Measurements from ENCODE around the gene BCL6B.

The BCL6B gene

DNA sequence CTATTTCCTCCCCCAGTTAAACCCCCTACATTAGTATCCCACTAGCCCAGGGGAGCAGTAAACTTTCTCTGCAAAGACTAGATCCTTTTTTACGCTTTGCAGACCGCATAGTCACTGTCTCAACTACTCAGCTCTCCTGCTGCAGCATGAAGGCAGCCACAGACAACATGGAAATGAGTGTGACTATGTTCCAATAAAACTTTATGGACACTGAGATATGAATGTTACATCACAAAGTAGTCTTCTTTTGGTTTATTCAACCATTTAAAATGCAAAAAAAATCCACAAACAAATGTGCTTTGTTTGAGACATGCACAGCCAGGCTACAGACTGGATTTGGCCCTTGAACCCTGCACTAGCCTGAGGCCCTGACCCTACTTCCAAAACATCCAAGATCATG lies 12.3 kb upstream of the BCL6B start:
- DNase-seq, result no peak

DNA sequence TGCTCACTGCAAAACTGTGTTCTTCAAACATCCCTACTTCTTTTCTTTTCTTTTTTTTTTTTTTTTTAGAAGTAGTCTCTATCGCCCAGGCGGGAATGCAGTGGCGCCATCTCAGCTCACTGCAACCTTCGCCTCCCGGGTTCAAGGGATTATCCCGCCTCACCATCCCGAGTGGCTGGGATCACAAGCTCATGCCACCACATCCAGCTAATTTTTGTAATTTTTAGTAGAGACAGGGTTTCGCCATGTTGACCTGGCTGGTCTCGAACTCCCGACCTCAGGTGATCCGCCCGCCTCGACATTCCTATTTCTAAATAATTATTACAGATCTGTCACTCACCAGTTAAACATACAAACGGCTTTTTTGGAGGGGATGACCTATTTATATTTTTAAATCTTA lies 11.4 kb upstream of the BCL6B start:
- DNase-seq, result no peak

DNA sequence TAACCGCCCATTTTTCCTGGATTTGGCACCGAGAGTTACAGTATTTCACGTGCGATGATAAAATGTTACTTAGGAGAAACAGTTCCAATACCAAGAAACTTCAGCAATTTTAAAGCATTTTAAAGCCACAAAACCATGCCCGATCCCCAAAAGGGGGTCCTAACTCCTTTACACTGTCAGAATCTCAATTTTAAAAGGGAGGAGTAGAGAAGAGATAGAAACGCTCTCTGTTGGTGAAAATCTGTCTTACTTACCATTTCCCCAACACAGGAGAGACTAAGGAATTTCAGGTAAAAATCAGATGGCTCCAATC lies 11.0 kb upstream of the BCL6B start:
- DNase-seq, result no peak

DNA sequence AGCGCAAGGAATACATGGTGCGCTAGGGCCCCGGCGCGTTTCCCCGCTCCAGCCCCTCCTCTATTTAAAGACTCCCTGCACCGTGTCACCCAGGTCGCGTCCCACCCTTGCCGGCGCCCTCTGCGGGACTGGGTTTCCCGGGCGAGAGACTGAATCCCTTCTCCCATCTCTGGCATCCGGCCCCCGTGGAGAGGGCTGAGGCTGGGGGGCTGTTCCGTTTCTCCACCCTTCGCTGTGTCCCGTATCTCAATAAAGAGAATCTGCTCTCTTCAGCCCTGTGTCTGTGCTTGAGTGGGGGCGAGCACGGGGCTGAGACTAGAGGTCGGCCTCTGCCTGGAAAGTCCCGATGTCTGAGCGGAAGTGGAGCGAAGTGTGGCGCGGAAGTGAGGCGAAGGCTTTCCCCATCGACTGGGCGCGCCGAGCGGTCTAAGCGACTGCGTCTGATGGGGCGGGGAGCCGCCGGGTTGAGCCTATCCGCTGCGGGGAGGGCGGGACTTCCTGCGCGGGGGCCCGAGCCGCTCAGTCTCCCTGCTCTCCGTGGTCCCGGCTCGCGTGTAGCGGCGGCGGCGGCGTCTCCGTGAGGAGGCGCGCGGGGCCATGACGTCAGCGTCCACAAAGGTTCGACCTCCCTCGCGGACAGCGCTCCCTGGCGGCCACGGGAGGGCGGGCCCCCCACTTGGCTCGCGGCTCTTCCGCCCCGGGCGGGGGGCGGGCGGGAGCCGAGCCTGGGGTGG lies 8.4 kb upstream of the BCL6B start:
- DNase-seq, result peak; percentile 99

DNA sequence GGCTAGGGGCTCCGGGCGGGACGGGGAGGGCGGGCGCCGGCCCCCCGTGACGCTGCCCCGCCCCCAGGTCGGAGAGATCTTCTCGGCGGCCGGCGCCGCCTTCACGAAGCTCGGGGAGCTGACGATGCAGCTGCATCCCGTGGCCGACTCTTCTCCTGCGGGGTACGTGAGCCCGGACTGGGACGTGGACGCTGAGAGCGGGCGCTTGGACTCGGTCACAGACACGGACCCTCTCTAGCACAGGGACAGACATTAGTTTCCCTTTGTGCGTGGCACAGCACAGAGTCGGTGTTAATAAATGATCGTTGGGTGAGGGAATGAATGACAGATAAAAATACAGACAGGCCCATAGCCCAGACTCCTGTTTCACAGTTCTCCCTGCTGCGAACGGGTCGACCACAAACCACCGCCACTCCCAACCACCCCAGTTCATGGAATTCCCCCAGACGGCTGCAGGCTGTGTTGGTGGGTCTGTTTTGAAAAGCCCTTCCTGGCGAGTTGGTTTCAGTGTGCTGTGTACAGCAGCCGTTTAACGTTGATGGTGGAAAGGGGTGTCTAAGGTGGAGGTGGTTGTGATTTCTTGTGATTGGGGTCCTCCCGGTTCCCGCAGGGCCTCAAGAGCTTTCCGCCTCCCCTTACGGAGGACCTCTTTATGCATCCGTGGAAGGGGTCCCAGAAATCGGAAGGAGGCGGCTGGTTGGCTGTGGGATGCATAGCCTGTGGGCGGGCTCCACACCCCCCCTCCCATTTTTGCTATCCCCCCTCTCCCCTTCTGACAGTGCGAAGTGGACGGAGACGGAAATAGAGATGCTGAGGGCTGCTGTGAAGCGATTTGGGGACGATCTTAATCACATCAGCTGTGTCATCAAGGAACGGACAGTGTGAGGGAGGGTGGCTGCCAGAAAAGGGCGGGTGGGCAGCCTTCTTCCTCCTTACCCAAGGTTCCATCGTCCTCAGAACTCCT lies 7.6 kb upstream of the BCL6B start:
- peak; percentile 93 for DNase-seq

DNA sequence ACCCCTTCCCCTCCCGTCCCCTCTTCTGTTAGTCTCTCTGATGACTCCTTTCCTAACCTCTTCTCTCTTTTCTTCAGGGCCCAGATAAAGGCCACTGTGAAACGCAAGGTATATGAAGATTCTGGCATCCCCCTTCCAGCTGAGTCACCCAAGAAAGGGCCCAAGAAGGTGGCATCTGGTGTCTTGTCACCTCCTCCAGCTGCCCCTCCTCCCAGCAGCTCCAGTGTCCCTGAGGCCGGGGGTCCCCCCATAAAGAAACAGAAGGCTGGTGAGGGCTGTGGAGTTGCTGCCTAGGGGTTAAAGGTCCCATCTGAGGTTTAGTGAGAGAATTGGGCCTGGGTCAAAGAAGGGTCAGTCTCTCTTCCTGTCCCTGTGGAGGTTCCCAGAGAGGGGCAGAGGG lies 6.4 kb upstream of the BCL6B start:
- DNase-seq, result no peak

DNA sequence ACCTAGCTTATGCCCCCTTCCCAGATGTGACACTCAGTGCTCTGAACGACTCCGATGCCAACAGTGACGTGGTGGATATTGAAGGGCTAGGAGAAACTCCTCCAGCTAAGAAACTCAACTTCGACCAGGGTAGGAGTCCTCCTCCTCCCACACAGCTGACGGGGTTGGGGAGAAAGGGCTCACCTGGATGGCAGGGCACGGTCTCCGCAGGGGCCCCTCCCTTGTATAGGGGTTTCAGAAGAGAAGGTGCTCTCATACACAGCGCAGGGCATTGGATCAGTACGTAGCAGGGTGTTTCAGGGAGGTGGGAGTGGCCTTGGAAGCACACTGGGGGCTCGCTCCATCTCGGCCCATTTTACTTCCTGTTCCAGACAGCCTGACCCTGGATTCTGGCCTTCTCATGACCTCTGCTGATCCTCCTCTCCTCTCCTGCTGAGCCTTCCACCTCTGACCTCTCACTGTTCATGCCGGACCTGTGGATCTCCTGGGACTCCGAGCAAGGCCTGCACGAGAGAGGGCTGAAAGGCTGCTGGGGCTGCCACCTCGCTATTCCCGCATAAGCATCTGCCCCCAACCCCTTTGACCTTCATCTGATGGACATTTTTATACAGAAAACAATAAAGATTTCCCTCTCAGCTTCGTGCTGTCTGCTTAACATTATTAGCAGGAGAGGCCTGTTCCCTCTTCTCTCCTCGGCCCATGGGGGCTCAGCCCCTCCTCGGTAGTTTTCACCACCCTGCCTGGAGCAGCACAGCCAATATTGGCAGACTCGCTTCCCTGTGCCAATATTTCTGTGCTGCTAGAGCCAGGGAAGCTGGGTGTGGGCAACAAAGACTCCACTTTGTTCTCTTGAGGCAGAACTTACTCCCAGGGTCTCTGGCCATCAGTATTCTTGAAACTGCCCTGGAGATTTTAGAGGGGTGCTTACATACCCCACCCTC lies 5.7 kb upstream of the BCL6B start:
- DNase-seq, result no peak

DNA sequence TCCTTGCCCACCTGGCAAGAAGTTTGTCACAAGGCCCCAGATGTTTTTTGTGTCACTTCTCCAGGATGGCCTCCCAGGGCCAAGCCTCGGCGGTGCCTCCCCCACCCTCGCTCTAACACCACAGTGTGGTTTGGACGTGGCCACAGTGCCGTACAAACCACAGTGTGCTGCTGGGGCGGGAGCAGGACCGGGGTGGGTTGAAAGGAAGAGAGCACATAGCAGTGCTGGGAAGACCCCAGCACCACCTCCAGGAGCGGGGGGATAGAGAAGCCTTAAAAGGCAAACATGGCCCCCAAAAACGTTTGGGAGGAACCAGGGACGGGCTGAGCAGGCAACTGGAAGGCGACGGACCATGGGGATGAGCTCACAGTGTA lies 5.0 kb upstream of the BCL6B start:
- DNase-seq, result no peak

DNA sequence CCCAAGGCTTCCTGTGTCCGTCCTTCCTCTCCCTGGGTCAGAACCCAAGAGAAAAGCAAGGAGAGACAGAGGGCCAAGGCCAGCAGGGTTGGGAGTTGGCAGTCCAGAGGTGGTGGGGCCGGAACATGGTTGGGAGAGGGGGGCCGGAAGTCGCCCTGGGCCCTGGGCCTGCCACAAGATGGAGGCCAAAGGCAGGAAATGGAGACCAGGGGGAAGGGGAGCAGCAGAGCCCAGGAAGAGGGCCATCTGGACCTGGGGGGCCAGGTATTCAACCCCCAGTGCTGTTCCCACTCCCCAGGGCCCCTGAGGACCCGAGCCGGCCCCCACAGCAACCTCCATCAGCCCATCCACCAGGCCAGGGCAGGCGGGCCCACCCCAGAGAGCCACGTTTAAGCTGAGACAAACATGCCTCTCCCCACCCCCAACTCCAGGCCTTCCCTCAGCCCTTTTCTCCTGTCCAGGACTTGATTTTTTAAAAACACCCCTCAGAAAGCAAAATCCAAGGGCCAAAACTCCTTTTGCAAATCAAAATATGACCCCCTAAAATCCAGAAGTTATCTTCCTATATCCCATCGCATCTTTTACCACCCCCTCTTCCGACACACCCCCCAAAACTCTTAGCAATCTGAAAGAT lies 4.4 kb upstream of the BCL6B start:
- DNase-seq, result no peak

DNA sequence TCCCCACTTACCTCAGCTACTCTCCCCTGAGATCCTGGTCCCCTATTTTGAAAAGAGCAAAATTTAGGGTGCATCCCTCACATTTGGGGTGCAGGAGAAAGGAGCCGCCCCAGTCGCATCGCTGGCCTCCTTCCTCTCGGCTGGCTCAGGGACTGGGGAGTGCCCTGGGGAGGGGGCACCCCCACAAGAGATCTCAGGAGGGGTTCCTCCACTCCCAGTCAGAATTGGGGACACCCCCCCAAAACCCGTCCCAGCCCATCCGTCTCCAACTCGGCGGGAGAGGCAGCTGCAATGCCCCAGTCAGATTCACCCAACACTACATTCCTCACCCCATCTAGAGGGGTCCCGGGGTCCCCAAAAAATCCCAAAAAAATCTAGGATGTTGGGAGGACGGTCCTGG lies 3.5 kb upstream of the BCL6B start:
- no peak for DNase-seq

DNA sequence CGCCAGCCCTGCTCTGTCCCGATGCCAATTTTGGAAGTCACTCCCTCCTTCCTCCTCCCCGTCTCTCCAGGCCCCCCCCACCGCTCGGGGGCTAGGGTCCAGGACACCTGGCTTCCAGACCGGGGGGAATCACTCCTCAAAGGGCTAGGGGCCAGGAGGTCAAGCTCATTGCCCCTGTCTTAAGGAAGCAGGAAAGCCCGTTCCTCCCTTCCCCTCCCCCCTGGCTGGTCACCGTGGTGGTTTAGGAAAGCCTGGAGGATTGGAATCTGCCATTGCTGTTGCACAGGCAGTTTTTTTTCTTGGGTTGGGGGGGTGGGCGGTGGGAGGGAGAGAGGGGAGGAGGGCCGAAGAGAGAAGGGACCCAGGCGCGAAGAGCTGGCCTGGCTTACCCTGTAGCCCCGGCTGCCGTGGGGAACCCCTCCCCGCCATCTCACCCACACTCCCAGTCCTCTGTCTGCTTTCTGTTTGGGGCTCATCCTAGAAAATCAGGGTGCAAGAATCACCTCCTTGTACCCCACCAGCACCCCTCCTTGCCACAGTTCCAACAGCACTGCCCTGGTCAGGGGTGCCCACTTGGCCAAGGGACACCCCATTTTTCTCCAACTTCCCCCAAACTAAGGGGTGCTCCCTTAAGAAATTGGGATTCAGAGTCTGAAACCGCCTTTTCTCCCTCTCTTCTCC lies 2.9 kb upstream of the BCL6B start:
- no peak for DNase-seq

DNA sequence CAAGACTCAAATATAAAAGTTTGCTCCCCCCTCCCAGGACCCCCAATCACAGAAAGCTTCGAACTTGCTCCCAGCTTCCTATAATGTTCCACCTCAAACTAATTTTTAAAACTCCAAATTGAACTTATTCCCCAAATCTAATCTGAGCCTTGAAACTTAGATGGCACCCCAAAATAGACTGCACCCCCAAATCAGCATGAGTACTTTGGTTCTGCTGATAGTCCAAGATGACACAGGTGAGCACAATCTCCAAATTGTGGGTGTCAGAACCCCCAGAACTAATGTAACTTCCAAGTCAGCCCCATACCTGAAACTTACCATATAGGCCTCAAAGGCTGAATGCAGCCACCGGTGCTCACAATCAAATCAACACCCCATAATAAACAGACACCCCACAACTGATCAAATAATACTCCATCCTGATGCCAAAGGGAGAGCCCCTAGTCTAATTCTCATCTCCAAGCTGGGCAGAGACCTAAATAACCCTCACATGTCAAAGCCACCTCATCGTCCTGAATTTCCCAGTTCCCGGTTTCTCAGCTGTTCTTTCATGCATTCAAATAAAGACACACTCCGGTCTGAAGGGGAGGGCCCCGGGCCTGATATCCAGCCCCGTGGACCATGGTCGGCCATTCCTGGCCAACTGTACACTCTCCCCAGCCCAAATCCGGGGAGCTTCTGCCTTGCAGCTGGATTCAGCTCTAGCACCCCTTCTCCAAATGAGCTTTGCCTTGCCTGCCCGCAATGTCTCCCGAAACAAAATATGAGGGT lies 1.8 kb upstream of the BCL6B start:
- no peak for DNase-seq

DNA sequence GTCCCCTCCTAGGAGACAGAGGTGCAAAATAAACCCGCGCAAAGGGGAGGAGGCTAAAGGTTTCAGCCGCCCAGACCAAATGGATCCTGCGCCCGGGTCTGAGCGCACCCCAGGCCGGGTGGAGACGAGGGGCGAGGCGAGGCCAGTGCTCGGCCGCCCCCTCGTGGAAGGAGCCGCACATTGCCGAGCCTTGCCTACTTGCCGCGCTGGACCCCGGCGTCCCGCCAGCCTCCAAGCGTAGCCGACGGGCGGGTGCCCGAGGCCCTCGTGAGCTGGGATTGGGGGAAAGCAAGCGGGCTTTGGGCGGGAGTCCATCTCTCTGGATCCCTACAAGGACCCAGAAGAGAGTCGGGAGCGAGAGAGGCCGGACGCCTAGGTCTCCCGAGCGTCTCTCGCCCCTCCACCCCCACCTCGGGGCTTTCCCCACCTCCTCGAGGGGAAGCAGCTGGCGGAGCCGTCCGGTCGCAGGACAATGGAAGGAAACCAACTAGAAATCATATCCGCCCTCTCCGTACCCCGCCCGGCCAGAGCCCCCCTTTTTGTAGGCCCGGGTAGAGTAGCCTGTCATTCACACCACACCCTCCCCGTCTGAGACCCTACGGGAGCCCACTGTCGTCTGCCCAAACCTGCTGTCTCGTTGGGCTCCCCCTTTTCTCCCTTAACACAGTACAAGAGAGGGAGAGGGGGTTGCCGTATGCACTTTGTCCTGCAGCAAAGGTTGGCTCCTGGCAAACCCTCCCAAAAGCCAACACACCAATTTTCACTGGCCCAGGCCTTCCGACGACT lies 664 bp upstream of the BCL6B start:
- peak; percentile 69 for DNase-seq

DNA sequence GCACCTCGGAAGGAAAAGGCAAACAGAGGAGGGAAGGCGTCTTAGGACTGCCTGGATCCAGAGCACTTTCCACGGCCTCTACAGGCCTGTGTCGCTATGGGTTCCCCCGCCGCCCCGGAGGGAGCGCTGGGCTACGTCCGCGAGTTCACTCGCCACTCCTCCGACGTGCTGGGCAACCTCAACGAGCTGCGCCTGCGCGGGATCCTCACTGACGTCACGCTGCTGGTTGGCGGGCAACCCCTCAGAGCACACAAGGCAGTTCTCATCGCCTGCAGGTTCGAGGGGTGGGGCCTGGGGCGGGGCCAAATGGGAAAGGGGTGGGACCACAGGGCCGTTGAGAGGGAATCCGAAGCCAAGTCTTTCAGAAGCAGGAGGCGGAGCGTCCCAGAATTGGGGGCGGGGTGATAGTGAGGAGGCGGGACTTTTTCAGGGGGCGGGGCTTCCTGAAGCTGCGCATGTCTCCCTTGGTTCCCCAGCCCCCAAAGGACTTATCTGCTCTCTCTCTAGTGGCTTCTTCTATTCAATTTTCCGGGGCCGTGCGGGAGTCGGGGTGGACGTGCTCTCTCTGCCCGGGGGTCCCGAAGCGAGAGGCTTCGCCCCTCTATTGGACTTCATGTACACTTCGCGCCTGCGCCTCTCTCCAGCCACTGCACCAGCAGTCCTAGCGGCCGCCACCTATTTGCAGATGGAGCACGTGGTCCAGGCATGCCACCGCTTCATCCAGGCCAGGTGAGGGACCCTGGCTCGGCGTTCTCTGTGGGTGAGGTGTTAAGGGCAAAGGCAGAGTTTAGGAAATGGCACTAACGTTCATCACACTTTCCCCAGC lies 939 bp downstream of the BCL6B start:
- DNase-seq, result peak; percentile 95

DNA sequence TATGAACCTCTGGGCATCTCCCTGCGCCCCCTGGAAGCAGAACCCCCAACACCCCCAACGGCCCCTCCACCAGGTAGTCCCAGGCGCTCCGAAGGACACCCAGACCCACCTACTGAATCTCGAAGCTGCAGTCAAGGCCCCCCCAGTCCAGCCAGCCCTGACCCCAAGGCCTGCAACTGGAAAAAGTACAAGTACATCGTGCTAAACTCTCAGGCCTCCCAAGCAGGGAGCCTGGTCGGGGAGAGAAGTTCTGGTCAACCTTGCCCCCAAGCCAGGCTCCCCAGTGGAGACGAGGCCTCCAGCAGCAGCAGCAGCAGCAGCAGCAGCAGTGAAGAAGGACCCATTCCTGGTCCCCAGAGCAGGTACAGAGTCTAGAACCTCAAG lies 1.5 kb downstream of the BCL6B start:
- no peak for DNase-seq

DNA sequence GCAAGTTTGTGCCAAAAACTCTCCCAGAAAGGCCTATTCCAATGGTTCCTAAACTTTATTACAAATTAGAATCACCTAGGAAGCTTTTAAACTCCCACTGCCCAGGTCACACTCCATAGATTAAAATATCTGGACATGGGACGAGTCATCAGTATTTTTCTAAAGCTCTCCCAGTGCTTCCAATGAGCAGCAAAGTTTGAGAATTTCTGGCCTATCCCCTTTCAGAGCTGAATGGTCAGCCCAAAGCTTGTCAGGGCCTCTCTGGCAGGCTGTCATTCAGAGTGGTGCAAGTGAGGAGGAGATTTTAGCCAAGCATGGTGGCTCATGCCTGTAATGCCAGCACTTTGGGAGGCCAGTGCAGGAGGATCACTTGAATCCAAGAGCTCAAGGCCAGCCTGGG lies 2.4 kb downstream of the BCL6B start:
- DNase-seq, result no peak

DNA sequence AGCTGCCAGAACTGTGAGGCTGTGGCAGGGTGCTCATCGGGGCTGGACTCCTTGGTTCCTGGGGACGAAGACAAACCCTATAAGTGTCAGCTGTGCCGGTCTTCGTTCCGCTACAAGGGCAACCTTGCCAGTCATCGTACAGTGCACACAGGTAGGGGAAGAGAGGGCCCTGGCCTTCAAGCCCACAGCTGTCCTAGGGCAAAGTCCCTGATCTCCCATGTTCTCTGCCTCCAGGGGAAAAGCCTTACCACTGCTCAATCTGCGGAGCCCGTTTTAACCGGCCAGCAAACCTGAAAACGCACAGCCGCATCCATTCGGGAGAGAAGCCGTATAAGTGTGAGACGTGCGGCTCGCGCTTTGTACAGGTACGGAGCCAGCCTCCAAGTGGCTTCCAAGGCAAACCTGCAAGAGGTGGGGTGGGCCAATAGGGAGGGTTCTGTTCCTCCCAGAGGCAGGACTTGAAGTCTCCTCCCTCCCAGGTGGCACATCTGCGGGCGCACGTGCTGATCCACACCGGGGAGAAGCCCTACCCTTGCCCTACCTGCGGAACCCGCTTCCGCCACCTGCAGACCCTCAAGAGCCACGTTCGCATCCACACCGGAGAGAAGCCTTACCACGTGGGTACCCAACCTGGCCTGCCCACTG lies 3.7 kb downstream of the BCL6B start:
- DNase-seq, result no peak

DNA sequence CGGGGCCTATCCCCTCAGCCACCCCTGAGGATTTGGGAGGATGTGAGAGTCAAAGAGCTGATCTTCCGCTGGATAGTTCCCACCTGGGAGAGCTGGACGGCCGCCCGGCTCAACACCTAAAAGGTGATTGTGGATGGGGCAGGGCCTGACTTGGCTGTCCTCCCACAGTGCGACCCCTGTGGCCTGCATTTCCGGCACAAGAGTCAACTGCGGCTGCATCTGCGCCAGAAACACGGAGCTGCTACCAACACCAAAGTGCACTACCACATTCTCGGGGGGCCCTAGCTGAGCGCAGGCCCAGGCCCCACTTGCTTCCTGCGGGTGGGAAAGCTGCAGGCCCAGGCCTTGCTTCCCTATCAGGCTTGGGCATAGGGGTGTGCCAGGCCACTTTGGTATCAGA lies 4.5 kb downstream of the BCL6B start:
- DNase-seq, result no peak

DNA sequence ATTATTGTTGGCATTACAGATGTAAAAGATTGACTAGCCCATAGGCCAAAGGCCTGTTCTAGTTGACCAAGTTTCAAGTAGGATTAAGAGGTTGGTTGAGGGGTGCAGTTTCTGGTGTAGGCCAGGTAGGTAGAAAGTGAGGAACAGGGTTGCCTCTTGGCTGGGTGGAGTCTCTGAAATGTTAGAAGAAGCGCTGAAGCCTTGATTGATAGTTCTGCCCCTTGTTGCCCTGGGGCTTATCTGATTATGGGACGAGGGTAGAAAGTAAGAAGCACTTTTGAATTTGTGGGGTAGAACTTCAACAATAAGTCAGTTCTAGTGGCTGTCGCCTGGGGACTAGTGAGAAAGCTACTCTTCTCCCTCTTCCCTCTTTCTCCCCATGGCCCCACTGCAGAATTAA lies 6.2 kb downstream of the BCL6B start:
- no peak for DNase-seq
